ENCODE results near the gene DLG2. TPM values are rescaled to one million over a fixed set of nuclear protein-coding genes. Genes with fewer than 3 reads are reported as not detected.

DLG2 gene
- total RNA-seq, 1 donor from 2014 or later = 1.8 TPM

DNA sequence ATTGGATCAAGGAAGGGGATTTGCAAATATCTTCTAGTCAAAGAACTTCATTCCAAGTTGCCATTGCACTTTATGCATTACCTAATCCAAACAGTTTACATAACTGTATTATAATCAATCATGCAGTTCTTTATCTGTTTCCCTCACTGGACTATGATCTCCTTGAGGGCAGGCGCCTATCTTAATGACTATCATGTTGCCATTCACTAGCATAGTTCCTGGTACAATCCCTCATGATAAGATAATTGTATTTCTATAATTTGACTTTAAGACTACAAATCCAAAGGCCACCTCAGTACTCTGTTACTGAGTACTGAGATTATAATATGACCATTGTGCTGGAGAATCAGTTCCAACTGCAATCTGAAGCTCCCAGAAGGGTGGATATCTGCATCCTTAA is 2062.3 kb downstream of the DLG2 start:
- H3K9me3 ChIP-seq (ENCODE audit: insufficient read depth, low read depth, low read length) = no peaks in the 10 kb centered on the region
- Mint-ChIP-seq H3K27me3 (ENCODE audit: low read depth, unreplicated experiment) (no peaks in the 10 kb centered on the region), H3K4me1 (ENCODE audit: low read depth, unreplicated experiment) (peaks cover 10% of the 10 kb centered on the region), H3K4me3 (ENCODE audit: unreplicated experiment) (no peak overlapping the region), H3K27ac (ENCODE audit: unreplicated experiment) (no peak overlapping the region), H3K9me3 (ENCODE audit: unreplicated experiment) (no peaks in the 10 kb centered on the region), H3K36me3 (ENCODE audit: low read depth, unreplicated experiment) (no peaks in the 10 kb centered on the region)
- no peak overlapping the region for H3K4me3 ChIP-seq (ENCODE audit: insufficient read depth, low read depth, low read length)
- TF ChIP-seq EZH2 (IDR thresholded peaks at IDR 0.05; ENCODE audit: insufficient read depth, low read length) = no peak
- TF ChIP-seq, protein P1, sequence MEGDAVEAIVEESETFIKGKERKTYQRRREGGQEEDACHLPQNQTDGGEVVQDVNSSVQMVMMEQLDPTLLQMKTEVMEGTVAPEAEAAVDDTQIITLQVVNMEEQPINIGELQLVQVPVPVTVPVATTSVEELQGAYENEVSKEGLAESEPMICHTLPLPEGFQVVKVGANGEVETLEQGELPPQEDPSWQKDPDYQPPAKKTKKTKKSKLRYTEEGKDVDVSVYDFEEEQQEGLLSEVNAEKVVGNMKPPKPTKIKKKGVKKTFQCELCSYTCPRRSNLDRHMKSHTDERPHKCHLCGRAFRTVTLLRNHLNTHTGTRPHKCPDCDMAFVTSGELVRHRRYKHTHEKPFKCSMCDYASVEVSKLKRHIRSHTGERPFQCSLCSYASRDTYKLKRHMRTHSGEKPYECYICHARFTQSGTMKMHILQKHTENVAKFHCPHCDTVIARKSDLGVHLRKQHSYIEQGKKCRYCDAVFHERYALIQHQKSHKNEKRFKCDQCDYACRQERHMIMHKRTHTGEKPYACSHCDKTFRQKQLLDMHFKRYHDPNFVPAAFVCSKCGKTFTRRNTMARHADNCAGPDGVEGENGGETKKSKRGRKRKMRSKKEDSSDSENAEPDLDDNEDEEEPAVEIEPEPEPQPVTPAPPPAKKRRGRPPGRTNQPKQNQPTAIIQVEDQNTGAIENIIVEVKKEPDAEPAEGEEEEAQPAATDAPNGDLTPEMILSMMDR (IDR thresholded peaks at IDR 0.05; ENCODE audit: insufficient read depth, low read depth, low read length) = no peak
- no peaks in the 10 kb centered on the region for H4K20me1 ChIP-seq (ENCODE audit: insufficient read depth, low read length)
- no peak overlapping the region for H3K4me2 ChIP-seq (ENCODE audit: low read length)
- no peaks in the 10 kb centered on the region for H3K27me3 ChIP-seq (ENCODE audit: insufficient read depth, low read length)
- no peaks in the 10 kb centered on the region for H3K79me2 ChIP-seq (ENCODE audit: insufficient read depth, low read length)
- H2AFZ ChIP-seq (ENCODE audit: low read depth, low read length) = no peak overlapping the region
- no peak overlapping the region for H3K27ac ChIP-seq (ENCODE audit: low read depth, low read length)
- no peak for DNase-seq (ENCODE audit: low read depth)
- H3K4me1 ChIP-seq (ENCODE audit: insufficient read depth, low read length) = no peaks in the 10 kb centered on the region
- FAIRE-seq = no peak
- H3K9ac ChIP-seq (ENCODE audit: low read length) = no peak overlapping the region
- no peaks in the 10 kb centered on the region for H3K36me3 ChIP-seq (ENCODE audit: insufficient read depth, low read length)

DNA sequence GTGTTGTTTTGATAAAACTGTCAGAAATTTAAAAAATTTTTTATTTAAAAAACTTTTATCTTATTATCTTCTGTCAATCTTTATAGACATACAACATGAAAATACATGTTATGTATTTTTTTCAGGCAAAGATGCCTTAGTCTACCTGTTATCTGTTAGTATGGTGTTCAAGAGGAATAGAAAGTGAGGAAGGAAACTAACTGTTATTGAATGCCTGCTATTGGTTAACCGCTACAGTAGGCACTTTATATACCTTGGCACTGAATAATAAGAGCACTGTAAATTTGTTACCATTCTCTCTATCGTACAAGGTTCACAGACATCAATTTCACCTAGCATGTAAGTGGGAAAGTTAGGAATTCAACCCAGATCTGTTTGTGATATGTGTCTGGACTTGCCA is 2068.9 kb downstream of the DLG2 start:
- no peak for TF ChIP-seq EZH2 (IDR thresholded peaks at IDR 0.05; ENCODE audit: insufficient read depth, low read length)
- TF ChIP-seq, protein P1 (IDR thresholded peaks at IDR 0.05; ENCODE audit: insufficient read depth, low read depth, low read length) = no peak
- Histone ChIP-seq H3K4me3 (ENCODE audit: insufficient read depth, low read depth, low read length) (no peak overlapping the region), H2AFZ (ENCODE audit: low read depth, low read length) (no peak overlapping the region), H3K4me1 (ENCODE audit: insufficient read depth, low read length) (no peaks in the 10 kb centered on the region), H3K79me2 (ENCODE audit: insufficient read depth, low read length) (no peaks in the 10 kb centered on the region), H3K27ac (ENCODE audit: low read depth, low read length) (no peak overlapping the region), H3K36me3 (ENCODE audit: insufficient read depth, low read length) (no peaks in the 10 kb centered on the region), H3K9me3 (ENCODE audit: insufficient read depth, low read depth, low read length) (no peaks in the 10 kb centered on the region), H3K9ac (ENCODE audit: low read length) (no peak overlapping the region), H4K20me1 (ENCODE audit: insufficient read depth, low read length) (no peaks in the 10 kb centered on the region), H3K4me2 (ENCODE audit: low read length) (no peak overlapping the region), H3K27me3 (ENCODE audit: insufficient read depth, low read length) (no peaks in the 10 kb centered on the region)
- Mint-ChIP-seq H3K4me1 (ENCODE audit: low read depth, unreplicated experiment) (no peaks in the 10 kb centered on the region), H3K4me3 (ENCODE audit: unreplicated experiment) (no peak overlapping the region), H3K27ac (ENCODE audit: unreplicated experiment) (no peak overlapping the region), H3K36me3 (ENCODE audit: low read depth, unreplicated experiment) (no peaks in the 10 kb centered on the region), H3K9me3 (ENCODE audit: unreplicated experiment) (no peaks in the 10 kb centered on the region), H3K27me3 (ENCODE audit: low read depth, unreplicated experiment) (no peaks in the 10 kb centered on the region)
- DNase-seq (ENCODE audit: low read depth) = no peak
- FAIRE-seq = no peak

DNA sequence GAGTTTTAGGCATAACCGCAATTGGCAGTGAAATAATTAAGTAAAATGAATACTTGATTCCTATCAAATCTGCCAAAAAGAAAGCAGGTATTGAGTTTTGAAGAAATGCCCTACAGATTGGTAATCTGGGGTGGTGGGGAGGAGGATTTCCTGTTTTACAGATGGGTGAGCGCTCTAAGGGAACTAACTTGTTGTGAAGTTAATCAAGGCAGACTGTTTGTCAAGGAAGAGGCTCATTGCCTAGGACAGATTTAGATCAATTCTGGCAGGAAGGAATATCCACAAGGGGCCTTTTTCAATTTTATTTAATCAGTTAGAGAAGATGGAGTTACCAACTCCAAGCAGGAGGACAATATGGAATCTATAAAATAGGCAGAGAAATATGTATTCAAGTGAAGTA is 2069.5 kb downstream of the DLG2 start:
- no peaks in the 10 kb centered on the region for H3K27me3 Mint-ChIP-seq (ENCODE audit: low read depth, unreplicated experiment)
- no peaks in the 10 kb centered on the region for H3K36me3 ChIP-seq (ENCODE audit: insufficient read depth, low read length)
- no peak for FAIRE-seq
- no peak for DNase-seq (ENCODE audit: low read depth)
- H3K9me3 Mint-ChIP-seq (ENCODE audit: unreplicated experiment) = no peaks in the 10 kb centered on the region
- H3K9me3 ChIP-seq (ENCODE audit: insufficient read depth, low read depth, low read length) = no peaks in the 10 kb centered on the region
- H3K4me2 ChIP-seq (ENCODE audit: low read length) = no peak overlapping the region
- no peak overlapping the region for H3K27ac ChIP-seq (ENCODE audit: low read depth, low read length)
- no peak overlapping the region for H2AFZ ChIP-seq (ENCODE audit: low read depth, low read length)
- TF ChIP-seq, protein P1 (IDR thresholded peaks at IDR 0.05; ENCODE audit: insufficient read depth, low read depth, low read length) = no peak
- no peak for TF ChIP-seq EZH2 (IDR thresholded peaks at IDR 0.05; ENCODE audit: insufficient read depth, low read length)
- H3K4me1 ChIP-seq (ENCODE audit: insufficient read depth, low read length) = no peaks in the 10 kb centered on the region
- no peaks in the 10 kb centered on the region for H3K36me3 Mint-ChIP-seq (ENCODE audit: low read depth, unreplicated experiment)
- no peaks in the 10 kb centered on the region for H4K20me1 ChIP-seq (ENCODE audit: insufficient read depth, low read length)
- no peak overlapping the region for H3K4me3 Mint-ChIP-seq (ENCODE audit: unreplicated experiment)
- no peak overlapping the region for H3K4me3 ChIP-seq (ENCODE audit: insufficient read depth, low read depth, low read length)
- no peaks in the 10 kb centered on the region for H3K4me1 Mint-ChIP-seq (ENCODE audit: low read depth, unreplicated experiment)
- H3K27me3 ChIP-seq (ENCODE audit: insufficient read depth, low read length) = no peaks in the 10 kb centered on the region
- H3K79me2 ChIP-seq (ENCODE audit: insufficient read depth, low read length) = no peaks in the 10 kb centered on the region
- H3K27ac Mint-ChIP-seq (ENCODE audit: unreplicated experiment) = no peak overlapping the region
- no peak overlapping the region for H3K9ac ChIP-seq (ENCODE audit: low read length)
